ENCODE data around the gene CYTH1. TPM values are rescaled to one million over a fixed set of nuclear protein-coding genes. Genes with fewer than 3 reads are reported as not detected.

CYTH1 gene
- total and polyA plus RNA-seq, 7 donors: 18.7 to 40.4 (median 29.8) TPM

GRCh38 chr17:78714534-78714933 is 67.5 kb downstream of the CYTH1 start:
- intact Hi-C loops (cut with DNase I): no loop called here
- TF ChIP-seq, protein P1, sequence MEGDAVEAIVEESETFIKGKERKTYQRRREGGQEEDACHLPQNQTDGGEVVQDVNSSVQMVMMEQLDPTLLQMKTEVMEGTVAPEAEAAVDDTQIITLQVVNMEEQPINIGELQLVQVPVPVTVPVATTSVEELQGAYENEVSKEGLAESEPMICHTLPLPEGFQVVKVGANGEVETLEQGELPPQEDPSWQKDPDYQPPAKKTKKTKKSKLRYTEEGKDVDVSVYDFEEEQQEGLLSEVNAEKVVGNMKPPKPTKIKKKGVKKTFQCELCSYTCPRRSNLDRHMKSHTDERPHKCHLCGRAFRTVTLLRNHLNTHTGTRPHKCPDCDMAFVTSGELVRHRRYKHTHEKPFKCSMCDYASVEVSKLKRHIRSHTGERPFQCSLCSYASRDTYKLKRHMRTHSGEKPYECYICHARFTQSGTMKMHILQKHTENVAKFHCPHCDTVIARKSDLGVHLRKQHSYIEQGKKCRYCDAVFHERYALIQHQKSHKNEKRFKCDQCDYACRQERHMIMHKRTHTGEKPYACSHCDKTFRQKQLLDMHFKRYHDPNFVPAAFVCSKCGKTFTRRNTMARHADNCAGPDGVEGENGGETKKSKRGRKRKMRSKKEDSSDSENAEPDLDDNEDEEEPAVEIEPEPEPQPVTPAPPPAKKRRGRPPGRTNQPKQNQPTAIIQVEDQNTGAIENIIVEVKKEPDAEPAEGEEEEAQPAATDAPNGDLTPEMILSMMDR (IDR thresholded peaks at IDR 0.05): no peak
- peaks cover 51% of the 10 kb centered on the region for H3K4me1 ChIP-seq

DNA sequence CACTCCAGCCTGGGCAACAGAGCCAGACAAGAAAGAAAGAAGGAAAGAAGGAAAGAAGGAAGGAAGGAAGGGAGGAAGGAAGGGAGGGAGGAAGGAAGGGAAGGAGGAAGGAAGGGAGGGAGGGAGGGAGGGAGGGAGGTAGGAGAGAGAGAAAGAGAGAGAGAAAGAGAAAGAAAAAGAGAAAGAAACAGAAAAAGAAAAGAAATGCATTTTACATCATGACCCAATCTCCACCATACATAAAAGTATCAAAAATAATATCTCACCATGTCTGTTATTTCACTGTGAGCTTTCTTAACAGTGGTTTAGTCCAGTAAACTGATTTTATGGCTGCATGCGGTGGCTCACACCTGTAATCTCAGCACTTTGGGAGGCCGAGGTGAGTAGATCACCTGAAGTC is 70.0 kb downstream of the CYTH1 start:
- intact Hi-C loops (cut with DNase I): no loop called here
- WGBS, 3 donors: 95 to 100% (median 98%) methylated on average over 2 of the region's 2 CpGs

More at GRCh38 chr17:78714534-78714933, 67.5 kb downstream of the CYTH1 start:
- H3K36me3 ChIP-seq (ENCODE audit: insufficient read depth in 1 of 2, low read depth in 1 of 2): no peaks in the 10 kb centered on the region
- H3K9me3 ChIP-seq: no peaks in the 10 kb centered on the region
- no peak overlapping the region for H3K4me3 ChIP-seq
- no peaks in the 10 kb centered on the region for H3K27me3 ChIP-seq (ENCODE audit: insufficient read depth in 3 of 3, low read length in 2 of 3)
- ATAC-seq (no peak), DNase-seq (no peak)
- 97 to 100% (median 98%) methylated on average over 4 of the region's 4 CpGs for WGBS, 3 donors
- H3K27ac ChIP-seq: peak overlapping the region; percentile 78

GRCh38 chr17:78710607-78711006 is 71.5 kb downstream of the CYTH1 start:
- TF ChIP-seq, protein P1 (IDR thresholded peaks at IDR 0.05): no peak
- Histone ChIP-seq H3K27ac (no peak overlapping the region), H3K27me3 (ENCODE audit: insufficient read depth in 3 of 3, low read length in 2 of 3) (no peaks in the 10 kb centered on the region), H3K9me3 (no peaks in the 10 kb centered on the region), H3K4me1 (peaks cover 40% of the 10 kb centered on the region), H3K4me3 (no peak overlapping the region), H3K36me3 (ENCODE audit: insufficient read depth in 1 of 2, low read depth in 1 of 2) (peaks cover 3 to 34% of the 10 kb centered on the region in 2 donors)
- intact Hi-C loops (cut with DNase I): no loop called here
- DNase-seq (no peak), ATAC-seq (no peak)
- 96 to 99% (median 97%) methylated on average over 4 of the region's 4 CpGs for WGBS, 3 donors

More for the DNA sequence above, 70.0 kb downstream of the CYTH1 start:
- H3K27ac ChIP-seq: no peak overlapping the region
- H3K9me3 ChIP-seq: no peaks in the 10 kb centered on the region
- H3K27me3 ChIP-seq (ENCODE audit: insufficient read depth in 3 of 3, low read length in 2 of 3): no peaks in the 10 kb centered on the region
- TF ChIP-seq, protein P1 (IDR thresholded peaks at IDR 0.05): no peak
- H3K36me3 ChIP-seq (ENCODE audit: insufficient read depth in 1 of 2, low read depth in 1 of 2): peaks cover 3 to 25% of the 10 kb centered on the region in 2 donors
- no peak for ATAC-seq
- DNase-seq: no peak
- no peak overlapping the region for H3K4me3 ChIP-seq
- peaks cover 54% of the 10 kb centered on the region for H3K4me1 ChIP-seq

DNA sequence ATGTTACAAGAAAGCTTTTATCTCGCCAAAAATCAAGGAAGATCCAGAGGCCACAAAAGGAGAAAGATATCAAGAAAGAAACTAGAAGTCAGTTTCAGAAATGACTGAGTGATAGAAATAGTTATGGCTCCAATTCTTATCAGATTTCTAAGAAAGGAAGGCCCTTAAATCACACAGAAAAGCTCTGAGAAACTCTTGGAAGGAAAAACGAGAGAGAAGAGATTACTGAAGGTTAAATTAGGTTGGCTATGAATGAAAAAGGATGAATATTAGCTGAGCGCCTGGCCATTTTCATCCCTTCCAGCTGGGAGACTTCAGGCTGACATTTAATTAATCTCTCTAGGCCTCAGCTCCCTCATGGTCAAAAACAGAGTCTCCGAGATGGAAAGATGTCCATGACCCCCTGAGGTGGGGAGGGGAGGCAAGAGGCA is 72.3 kb downstream of the CYTH1 start:
- Histone ChIP-seq H3K27ac (no peak overlapping the region), H3K36me3 (ENCODE audit: insufficient read depth in 1 of 2, low read depth in 1 of 2) (peaks cover 3 to 38% of the 10 kb centered on the region in 2 donors), H3K27me3 (ENCODE audit: insufficient read depth in 3 of 3, low read length in 2 of 3) (no peaks in the 10 kb centered on the region), H3K9me3 (no peaks in the 10 kb centered on the region), H3K4me3 (no peak overlapping the region), H3K4me1 (peaks cover 33% of the 10 kb centered on the region)
- intact Hi-C loops (cut with DNase I): loop anchor here in 1 of 2 donors (2.0 kb wide), 1 partner anchor 213 kb away; no protein-coding TSS in a partner anchor
- TF ChIP-seq, protein P1 (IDR thresholded peaks at IDR 0.05): no peak
- DNase-seq (no peak), ATAC-seq (no peak)
- 72 to 85% (median 77%) methylated on average over 4 of the region's 4 CpGs for WGBS, 3 donors
